GM18861 (cell line): Measurements from ENCODE around the gene CCDC51.

Experiments
- ATAC-seq: cut with Tn5 transposase; IDR thresholded peaks from one replicate; pipeline ENCODE4 v1.9.1; 2021; ENCODE audit not compliant: unreplicated experiment

CCDC51 gene

GRCh38 chr3:48422272-48422671 lies 17.6 kb downstream of the CCDC51 start:
- no peak for ATAC-seq

- no peak for ATAC-seq
Measured at GRCh38 chr3:48420561-48420960, 19.4 kb downstream of the CCDC51 start.

DNA sequence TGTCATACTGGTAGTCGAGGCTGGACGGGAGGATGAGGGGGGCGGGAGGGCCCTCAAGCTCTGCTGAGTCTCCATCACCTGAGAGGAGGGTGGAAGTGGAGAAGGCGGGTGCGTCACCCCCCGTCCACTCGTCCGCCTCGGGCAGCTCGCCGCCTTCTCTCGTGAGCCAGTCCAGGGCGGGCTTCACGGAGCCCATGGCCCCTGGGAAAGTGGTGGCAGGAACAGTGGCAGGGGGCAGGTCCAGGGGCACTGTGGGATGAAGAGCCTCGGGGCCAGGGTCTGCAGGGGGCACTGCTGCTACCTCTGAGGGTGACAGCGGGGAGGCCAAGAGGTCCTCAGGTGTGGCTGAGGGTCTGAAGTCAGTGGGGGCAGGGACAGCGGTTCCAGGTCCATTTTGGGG lies 20.3 kb downstream of the CCDC51 start:
- ATAC-seq, result no peak

DNA sequence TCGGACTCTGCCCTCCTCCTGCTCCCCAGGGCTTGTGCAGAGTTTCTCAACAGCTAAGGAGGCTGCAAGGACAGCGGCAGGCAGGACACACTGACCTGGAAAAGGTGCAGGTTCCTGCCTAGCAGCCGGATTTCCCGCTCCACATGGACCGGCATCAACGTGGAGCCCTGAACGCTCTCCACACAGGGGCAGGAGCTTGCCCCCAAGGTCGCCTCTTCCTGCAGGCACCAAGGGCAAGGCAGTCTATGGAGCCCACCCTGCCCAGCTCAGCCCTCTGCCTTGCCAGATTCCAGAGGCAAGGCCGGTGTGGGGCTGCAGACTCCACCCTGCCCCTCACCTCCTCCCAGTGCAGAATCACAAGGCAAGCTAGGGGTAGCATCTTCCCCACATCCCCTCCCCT lies 20.8 kb downstream of the CCDC51 start:
- ATAC-seq, result no peak

GRCh38 chr3:48418651-48419050 lies 21.3 kb downstream of the CCDC51 start:
- ATAC-seq, result no peak

DNA sequence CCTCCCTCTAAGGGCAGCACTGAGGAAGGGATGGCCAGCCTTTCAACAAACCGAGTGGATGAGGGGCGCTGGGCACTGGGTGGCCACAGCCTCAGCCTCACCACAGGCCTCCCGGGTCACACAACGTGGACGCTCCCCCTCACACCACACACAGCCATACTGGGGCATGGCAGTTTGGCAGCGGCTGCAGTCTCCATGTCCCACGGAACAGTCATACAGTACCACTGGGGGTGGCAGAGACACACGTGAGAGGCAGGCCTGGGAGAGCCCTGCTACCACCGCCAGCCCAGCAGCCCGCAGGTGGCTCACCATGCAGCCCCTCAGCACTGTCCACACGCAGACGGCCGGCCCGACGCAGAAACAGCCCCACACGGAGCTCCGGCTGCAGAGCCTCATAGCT lies 21.8 kb downstream of the CCDC51 start:
- no peak for ATAC-seq

DNA sequence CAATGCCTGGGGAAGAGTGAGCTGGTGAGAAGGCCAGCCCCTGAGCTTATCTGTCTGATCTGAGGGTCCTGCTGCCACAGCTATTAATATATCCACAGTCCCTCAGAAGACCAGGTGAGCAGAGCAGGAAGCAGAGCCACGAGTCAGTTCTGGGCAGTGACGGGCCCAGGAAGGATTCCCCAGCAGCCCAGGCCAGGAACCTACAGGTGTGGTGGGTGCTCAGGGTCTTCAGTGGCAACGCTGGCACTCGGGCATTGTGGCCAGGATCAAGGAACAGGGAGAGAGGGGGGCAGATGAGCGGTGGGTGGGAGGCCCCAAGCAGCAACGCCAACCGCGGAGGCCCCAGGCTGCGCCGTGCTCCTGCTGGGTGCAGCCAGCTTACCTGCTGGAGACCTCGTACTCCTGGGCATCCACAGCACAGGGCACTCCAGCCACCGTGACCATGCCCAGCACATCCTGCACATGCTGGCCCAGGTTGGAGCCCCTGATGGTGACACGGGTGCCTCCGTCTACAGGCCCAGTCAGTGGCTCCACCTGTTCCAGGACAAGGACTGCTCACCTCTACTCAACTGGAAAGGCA lies 22.3 kb downstream of the CCDC51 start:
- ATAC-seq, result no peak

DNA sequence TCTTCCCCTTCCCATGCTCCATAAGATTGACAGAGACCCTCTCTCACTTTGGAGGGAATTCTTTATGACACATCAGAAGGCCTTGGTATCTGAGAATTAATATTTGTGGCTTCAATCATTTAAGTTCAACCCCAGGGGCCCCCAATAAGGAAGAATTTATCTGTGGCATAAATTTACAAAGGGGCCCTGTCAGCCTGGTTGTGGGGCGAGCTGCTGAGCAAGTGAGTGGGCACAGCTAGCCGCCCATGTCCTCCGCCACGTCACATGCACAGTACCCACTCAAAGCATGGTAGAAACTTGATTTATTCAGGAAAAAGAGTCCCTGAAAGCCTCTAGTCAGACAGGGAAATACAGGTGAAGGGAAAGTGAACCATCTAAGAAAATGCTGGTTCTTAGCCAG lies 23.4 kb downstream of the CCDC51 start:
- ATAC-seq, result no peak

DNA sequence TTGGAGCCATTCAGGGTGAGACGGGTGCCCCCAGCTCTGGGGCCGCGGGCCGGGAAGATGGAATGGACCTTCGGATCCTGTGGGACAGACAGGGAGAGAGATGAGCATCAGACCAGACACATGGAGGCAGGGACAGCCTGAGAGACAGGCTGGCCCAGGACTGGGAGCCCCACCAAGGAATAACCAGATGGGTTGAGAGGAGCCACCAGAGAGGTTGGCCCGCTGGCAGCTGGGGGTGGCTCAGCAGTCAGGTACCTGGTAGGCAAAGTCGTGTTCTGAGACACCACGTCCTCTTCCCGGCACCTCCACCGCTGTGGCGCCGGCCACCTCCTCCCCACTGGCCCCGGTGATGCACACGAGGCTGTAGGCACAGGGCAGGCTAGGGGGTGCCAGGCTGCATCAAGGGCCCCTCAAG lies 23.8 kb downstream of the CCDC51 start:
- ATAC-seq, result no peak

- no peak for ATAC-seq
Measured at GRCh38 chr3:48415251-48415953, 24.5 kb downstream of the CCDC51 start.

DNA sequence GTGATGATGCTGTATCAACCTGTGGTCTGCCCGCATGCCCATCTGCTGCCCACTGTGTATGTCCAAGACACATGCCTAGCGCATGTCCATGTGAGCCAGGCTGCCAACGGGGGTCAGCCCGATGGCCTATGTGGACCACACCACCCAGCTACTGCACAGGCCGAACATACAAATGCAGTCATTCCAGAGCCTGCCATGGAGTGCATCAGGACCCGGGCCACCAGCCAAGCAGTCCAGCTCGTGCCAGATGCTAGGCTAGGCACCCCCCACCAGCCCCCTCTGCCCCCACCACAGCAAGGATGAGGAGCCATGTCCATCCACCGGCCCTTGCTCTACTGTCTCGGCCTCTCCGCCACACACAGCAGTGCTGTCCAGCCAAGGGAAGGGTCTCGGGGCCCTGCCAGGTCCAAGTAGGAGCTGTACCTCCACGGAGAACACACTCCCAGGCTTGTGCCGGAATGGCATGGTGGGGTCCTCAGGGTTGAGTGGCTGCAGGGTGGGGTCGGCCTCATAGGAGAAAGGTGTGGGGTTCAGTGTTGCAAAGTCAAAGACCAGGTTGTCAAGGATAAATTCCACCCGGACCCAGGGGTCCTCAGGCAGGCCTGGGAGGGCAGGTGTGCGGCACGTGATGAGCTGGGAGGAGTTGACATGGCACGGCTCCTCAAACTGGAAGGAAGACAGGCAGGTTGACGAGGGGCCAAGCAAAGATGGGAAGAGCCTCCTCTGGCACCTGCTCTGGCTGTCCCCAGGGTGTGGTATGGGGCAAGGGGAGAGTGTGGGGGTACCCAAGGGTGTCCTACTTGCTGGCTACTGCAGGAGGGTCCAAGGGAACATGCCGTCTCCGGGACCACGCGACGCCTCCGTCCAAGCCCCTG lies 25.3 kb downstream of the CCDC51 start:
- ATAC-seq, result no peak

GRCh38 chr3:48413611-48414010 lies 26.3 kb downstream of the CCDC51 start:
- no peak for ATAC-seq

GRCh38 chr3:48413086-48413485 lies 26.8 kb downstream of the CCDC51 start:
- no peak for ATAC-seq

- ATAC-seq, result no peak
Measured at GRCh38 chr3:48412375-48413001, 27.4 kb downstream of the CCDC51 start.

DNA sequence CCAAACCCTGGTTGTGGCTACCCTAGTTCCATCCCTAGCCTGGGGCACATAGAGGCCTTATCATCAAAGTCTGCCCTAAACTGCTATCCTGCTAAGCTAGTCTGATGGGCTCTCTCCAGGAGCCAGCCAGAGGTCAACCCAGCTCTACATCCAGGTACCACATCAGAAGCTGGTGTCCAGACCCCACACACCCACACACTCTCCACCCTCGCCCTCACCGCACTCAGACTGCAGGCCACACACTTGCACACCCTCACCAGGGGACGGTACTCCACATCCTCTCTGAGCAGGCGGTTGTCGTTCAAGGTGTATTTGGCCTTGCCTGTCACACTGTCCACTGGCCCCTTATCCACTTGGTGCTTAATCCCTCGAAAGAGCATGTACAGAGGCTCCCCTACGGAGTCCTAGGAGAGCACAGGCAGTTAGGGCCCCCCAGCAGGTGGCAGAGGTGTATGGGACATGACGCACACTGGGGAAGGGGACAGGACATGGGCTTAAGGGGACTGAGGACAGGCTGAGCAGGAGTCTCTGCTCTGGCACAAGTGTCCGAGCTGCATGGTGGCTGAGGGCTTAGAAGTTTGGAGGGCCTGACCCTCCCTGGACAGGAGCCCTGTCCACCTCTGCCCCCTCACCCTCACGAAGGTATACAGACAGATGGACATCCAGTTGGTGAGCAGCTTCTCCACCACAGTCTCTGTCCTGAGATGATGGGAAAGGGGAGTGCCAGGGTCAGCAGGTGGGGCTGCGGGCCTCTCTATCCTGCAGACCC lies 28.1 kb downstream of the CCDC51 start:
- ATAC-seq, result no peak

- ATAC-seq, result no peak
Measured at GRCh38 chr3:48411041-48411588, 28.8 kb downstream of the CCDC51 start.

- ATAC-seq, result no peak
Measured at GRCh38 chr3:48410205-48411040, 29.5 kb downstream of the CCDC51 start.

DNA sequence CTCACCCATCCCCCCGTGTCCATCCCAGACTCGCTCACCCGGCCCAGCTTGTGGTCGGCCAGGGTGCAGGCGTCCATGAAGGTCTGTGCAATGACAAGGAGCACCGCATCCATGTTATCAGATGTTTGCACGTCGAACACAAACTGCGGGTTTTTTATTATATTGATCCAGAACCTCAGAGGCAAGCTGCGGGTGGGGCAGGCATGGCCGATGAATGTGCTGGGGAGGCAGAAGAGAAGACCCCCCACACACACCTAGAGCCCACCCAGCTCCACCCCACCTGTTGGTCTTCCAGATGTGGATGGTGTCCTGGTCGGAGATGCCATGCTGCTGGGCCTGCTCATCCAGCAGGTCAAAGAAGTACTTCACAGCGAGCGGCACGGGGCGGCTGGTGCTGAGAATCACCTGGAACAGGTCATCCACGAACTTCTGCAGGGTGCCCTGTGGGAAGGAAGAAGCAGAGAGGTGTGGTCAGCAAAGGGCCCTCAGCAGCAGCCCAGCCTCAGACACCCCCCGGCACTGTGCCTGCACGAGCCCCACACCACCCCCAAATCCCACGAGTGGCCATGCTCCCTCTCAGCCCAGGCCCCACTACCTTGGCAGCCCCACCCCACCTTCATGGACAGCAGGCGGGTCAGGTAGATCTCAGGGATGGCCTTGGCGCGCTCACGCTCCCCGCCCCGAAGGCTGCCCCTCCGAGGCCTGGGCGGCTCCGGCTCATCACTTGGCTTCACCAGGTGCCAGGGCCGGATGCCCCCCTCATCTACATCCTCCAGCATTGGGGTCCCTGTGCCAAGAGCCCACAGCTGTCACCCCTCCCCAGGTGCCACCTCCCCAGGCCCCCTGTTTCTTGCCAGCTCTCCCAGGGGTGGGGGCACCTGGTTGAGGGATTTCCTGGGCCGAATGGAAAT lies 30.4 kb downstream of the CCDC51 start:
- no peak for ATAC-seq
